ENCODE data around the gene WIPF1. TPM values are rescaled to one million over a fixed set of nuclear protein-coding genes. Genes with fewer than 3 reads are reported as not detected.
A peak's percentile ranks its signal among the peaks of the same experiment; 100 is the strongest.

The WIPF1 gene
- total RNA-seq, 2 donors from 2014 or later: 7.2 to 19.0 TPM

GRCh38 chr2:174581491-174581890 lies 16.1 kb downstream of the WIPF1 start:
- DNase-seq (ENCODE audit: low spot score): no peak
- intact Hi-C loops (cut with DNase I): no loop called here
- TF ChIP-seq POLR2A (IDR thresholded peaks at IDR 0.05): no peak
- TF ChIP-seq CTCF (IDR thresholded peaks at IDR 0.05): no peak
- TF ChIP-seq POLR2AphosphoS5 (IDR thresholded peaks at IDR 0.05): no peak
- Histone ChIP-seq H3K9me3 (no peaks in the 10 kb centered on the region), H3K27me3 (replicated peaks; ENCODE audit: insufficient read depth) (no peaks in the 10 kb centered on the region), H3K4me3 (no peak overlapping the region), H3K4me1 (replicated peaks) (peaks cover 4% of the 10 kb centered on the region), H3K27ac (no peak overlapping the region), H3K36me3 (no peaks in the 10 kb centered on the region)
- WGBS: 69% methylated on average over 6 of the region's 6 CpGs

GRCh38 chr2:174580951-174581350 lies 16.7 kb downstream of the WIPF1 start:
- Histone ChIP-seq H3K9me3 (no peaks in the 10 kb centered on the region), H3K27me3 (replicated peaks; ENCODE audit: insufficient read depth) (no peaks in the 10 kb centered on the region), H3K36me3 (no peaks in the 10 kb centered on the region), H3K4me1 (replicated peaks) (peaks cover 4% of the 10 kb centered on the region), H3K27ac (no peak overlapping the region), H3K4me3 (no peak overlapping the region)
- TF ChIP-seq CTCF (IDR thresholded peaks at IDR 0.05) (no peak), POLR2A (IDR thresholded peaks at IDR 0.05) (no peak), POLR2AphosphoS5 (IDR thresholded peaks at IDR 0.05) (no peak)
- DNase-seq (ENCODE audit: low spot score): no peak
- intact Hi-C loops (cut with DNase I): no loop called here
- WGBS: 80% methylated on average over 2 of the region's 2 CpGs

- H3K36me3 ChIP-seq: no peaks in the 10 kb centered on the region
Measured at GRCh38 chr2:174577967-174578589, 19.5 kb downstream of the WIPF1 start.

GRCh38 chr2:174575124-174575776 lies 22.4 kb downstream of the WIPF1 start:
- intact Hi-C loops (cut with DNase I): no loop called here
- Histone ChIP-seq H3K27ac (peak overlapping the region in 1 of 2 donors; percentile 8), H3K36me3 (peaks cover 3 to 6% of the 10 kb centered on the region in 2 donors), H3K4me1 (replicated peaks) (no peaks in the 10 kb centered on the region), H3K4me3 (no peak overlapping the region), H3K27me3 (replicated peaks; ENCODE audit: insufficient read depth) (no peaks in the 10 kb centered on the region), H3K9me3 (no peaks in the 10 kb centered on the region)
- WGBS: 81% methylated on average over 16 of the region's 16 CpGs
- DNase-seq (ENCODE audit: low spot score): no peak
- TF ChIP-seq POLR2A (IDR thresholded peaks at IDR 0.05): no peak
- no peak for TF ChIP-seq POLR2AphosphoS5 (IDR thresholded peaks at IDR 0.05)
- no peak for TF ChIP-seq CTCF (IDR thresholded peaks at IDR 0.05)

More at GRCh38 chr2:174577967-174578589, 19.5 kb downstream of the WIPF1 start:
- TF ChIP-seq POLR2A (IDR thresholded peaks at IDR 0.05): no peak
- peak in 2 of 4 experiments; percentile 16 to 20 for TF ChIP-seq CTCF (IDR thresholded peaks at IDR 0.05)
- no peak for DNase-seq (ENCODE audit: low spot score)
- no peaks in the 10 kb centered on the region for H3K4me1 ChIP-seq (replicated peaks)
- H3K9me3 ChIP-seq: no peaks in the 10 kb centered on the region
- H3K27ac ChIP-seq: no peak overlapping the region
- intact Hi-C loops (cut with DNase I): no loop called here
- no peaks in the 10 kb centered on the region for H3K27me3 ChIP-seq (replicated peaks; ENCODE audit: insufficient read depth)
- no peak overlapping the region for H3K4me3 ChIP-seq

- TF ChIP-seq CTCF (IDR thresholded peaks at IDR 0.05) (no peak), POLR2AphosphoS5 (IDR thresholded peaks at IDR 0.05) (no peak)
- intact Hi-C loops (cut with DNase I): no loop called here
- Histone ChIP-seq H3K27me3 (replicated peaks; ENCODE audit: insufficient read depth) (no peaks in the 10 kb centered on the region), H3K27ac (no peak overlapping the region), H3K9me3 (no peaks in the 10 kb centered on the region), H3K4me3 (no peak overlapping the region), H3K36me3 (peaks cover 3 to 6% of the 10 kb centered on the region in 2 donors), H3K4me1 (replicated peaks) (no peaks in the 10 kb centered on the region)
- DNase-seq (ENCODE audit: low spot score): no peak
- WGBS: 7% methylated on average over 2 of the region's 2 CpGs
Measured at GRCh38 chr2:174574657-174575056, 22.9 kb downstream of the WIPF1 start.
